Measurements from ENCODE around the gene DNAL1. TPM values are rescaled to one million over a fixed set of nuclear protein-coding genes. Genes with fewer than 3 reads are reported as not detected.

Gene DNAL1
- polyA plus RNA-seq, 1 donor (not counting 4 experiments of a cell fraction or from before 2014, with no cell fraction given): 8.4 TPM

DNA sequence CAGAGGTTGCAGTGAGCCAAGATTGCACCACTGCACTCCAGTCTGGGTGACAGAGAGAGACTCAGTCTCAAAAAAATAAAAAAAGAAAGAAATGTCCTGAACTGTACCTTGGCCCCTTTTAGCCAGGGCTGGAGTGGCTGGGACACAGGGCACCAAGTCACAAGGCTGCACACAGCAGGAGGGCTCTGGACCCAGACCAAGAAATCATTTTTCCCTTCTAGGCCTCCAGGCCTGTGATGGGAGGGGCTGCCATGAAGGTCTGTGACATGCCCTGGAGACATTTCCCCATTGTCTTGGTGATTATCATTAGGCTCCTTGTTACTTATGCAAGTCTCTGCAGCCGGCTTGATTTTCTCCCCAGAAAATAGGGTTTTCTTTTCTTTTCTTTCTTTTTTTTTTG, 37.5 kb upstream of the DNAL1 start:
- dilution Hi-C loops (cut with MboI; ENCODE audit: extremely low pct_ligation_motif_present, low sequenced_read_pairs): no loop called here
- no peak overlapping the region for H3K4me2 ChIP-seq (ENCODE audit: control insufficient read depth, extremely low read depth, insufficient read depth, low read depth, low read length)
- no peaks in the 10 kb centered on the region for H3K9me3 ChIP-seq (ENCODE audit: control insufficient read depth, low read depth, low read length)
- no peaks in the 10 kb centered on the region for H3K27me3 ChIP-seq (ENCODE audit: control insufficient read depth, extremely low read depth, insufficient read depth, low read length)
- no peak overlapping the region for H3K9ac ChIP-seq (ENCODE audit: control insufficient read depth, extremely low read depth, insufficient read depth, low read length)
- H4K20me1 ChIP-seq (ENCODE audit: control insufficient read depth, extremely low read depth, insufficient read depth, low read length): no peaks in the 10 kb centered on the region
- H3K4me1 ChIP-seq (ENCODE audit: control insufficient read depth, extremely low read depth, insufficient read depth, low read length): peaks cover 5% of the 10 kb centered on the region
- FAIRE-seq: no peak
- H3K27ac ChIP-seq (ENCODE audit: control insufficient read depth, insufficient read depth, low read length): no peak overlapping the region
- H3K4me3 ChIP-seq (ENCODE audit: control insufficient read depth in 2 of 3, extremely low read depth in 1 of 3, insufficient read depth in 2 of 3, low read depth in 1 of 3, low read length in 3 of 3): no peak overlapping the region
- H2AFZ ChIP-seq (ENCODE audit: control insufficient read depth, low read length): no peak overlapping the region
- no peaks in the 10 kb centered on the region for H3K36me3 ChIP-seq (ENCODE audit: control insufficient read depth in 2 of 2, extremely low read depth in 1 of 2, insufficient read depth in 2 of 2, low read length in 2 of 2)
- no peak for DNase-seq (ENCODE audit: low read depth, low spot score)
- no peaks in the 10 kb centered on the region for H3K9me1 ChIP-seq (ENCODE audit: control insufficient read depth, extremely low read depth, insufficient read depth, low read length)
- TF ChIP-seq, protein P1, sequence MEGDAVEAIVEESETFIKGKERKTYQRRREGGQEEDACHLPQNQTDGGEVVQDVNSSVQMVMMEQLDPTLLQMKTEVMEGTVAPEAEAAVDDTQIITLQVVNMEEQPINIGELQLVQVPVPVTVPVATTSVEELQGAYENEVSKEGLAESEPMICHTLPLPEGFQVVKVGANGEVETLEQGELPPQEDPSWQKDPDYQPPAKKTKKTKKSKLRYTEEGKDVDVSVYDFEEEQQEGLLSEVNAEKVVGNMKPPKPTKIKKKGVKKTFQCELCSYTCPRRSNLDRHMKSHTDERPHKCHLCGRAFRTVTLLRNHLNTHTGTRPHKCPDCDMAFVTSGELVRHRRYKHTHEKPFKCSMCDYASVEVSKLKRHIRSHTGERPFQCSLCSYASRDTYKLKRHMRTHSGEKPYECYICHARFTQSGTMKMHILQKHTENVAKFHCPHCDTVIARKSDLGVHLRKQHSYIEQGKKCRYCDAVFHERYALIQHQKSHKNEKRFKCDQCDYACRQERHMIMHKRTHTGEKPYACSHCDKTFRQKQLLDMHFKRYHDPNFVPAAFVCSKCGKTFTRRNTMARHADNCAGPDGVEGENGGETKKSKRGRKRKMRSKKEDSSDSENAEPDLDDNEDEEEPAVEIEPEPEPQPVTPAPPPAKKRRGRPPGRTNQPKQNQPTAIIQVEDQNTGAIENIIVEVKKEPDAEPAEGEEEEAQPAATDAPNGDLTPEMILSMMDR (optimal IDR thresholded peaks at IDR 0.05 in 1 of 3, IDR thresholded peaks at IDR 0.05 in 1 of 3, conservative IDR thresholded peaks at IDR 0.05 in 1 of 3; ENCODE audit: extremely low read depth in 1 of 3, insufficient read depth in 2 of 3, low read length in 3 of 3): no peak
- no peak for TF ChIP-seq EZH2 (IDR thresholded peaks at IDR 0.05; ENCODE audit: low read length)
- H3K79me2 ChIP-seq (ENCODE audit: control insufficient read depth, insufficient read depth, low read length): no peaks in the 10 kb centered on the region

DNA sequence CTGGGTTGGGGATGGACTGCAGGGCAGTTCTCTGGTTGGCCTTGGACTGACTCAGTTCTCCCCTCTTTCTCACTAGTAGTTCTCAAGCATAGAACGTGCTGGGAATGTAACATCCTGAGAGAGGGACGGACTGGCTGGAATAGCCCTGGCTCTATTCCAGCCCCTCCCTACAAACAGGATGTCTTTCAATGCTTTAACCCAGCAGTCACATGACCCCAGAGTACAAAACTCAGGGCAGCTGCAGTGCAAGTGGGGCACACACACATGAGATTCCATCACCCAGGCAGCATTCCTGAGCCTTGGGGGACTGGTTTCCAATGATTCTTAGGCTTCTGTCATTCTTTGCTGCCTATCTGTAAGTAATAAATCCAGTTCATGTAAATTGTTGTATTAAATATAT, 34.1 kb upstream of the DNAL1 start:
- Histone ChIP-seq H3K4me2 (ENCODE audit: control insufficient read depth, extremely low read depth, insufficient read depth, low read depth, low read length) (no peak overlapping the region), H3K27me3 (ENCODE audit: control insufficient read depth, extremely low read depth, insufficient read depth, low read length) (no peaks in the 10 kb centered on the region), H3K27ac (ENCODE audit: control insufficient read depth, insufficient read depth, low read length) (no peak overlapping the region), H3K9me3 (ENCODE audit: control insufficient read depth, low read depth, low read length) (no peaks in the 10 kb centered on the region), H3K79me2 (ENCODE audit: control insufficient read depth, insufficient read depth, low read length) (no peaks in the 10 kb centered on the region), H3K9me1 (ENCODE audit: control insufficient read depth, extremely low read depth, insufficient read depth, low read length) (no peaks in the 10 kb centered on the region), H2AFZ (ENCODE audit: control insufficient read depth, low read length) (no peak overlapping the region), H3K36me3 (ENCODE audit: control insufficient read depth in 2 of 2, extremely low read depth in 1 of 2, insufficient read depth in 2 of 2, low read length in 2 of 2) (no peaks in the 10 kb centered on the region), H3K9ac (ENCODE audit: control insufficient read depth, extremely low read depth, insufficient read depth, low read length) (no peak overlapping the region), H3K4me1 (ENCODE audit: control insufficient read depth, extremely low read depth, insufficient read depth, low read length) (peaks cover under 1% of the 10 kb centered on the region), H3K4me3 (ENCODE audit: control insufficient read depth in 2 of 3, extremely low read depth in 1 of 3, insufficient read depth in 2 of 3, low read depth in 1 of 3, low read length in 3 of 3) (no peak overlapping the region), H4K20me1 (ENCODE audit: control insufficient read depth, extremely low read depth, insufficient read depth, low read length) (no peaks in the 10 kb centered on the region)
- FAIRE-seq (no peak), DNase-seq (ENCODE audit: low read depth, low spot score) (no peak)
- TF ChIP-seq, protein P1 (optimal IDR thresholded peaks at IDR 0.05 in 1 of 3, IDR thresholded peaks at IDR 0.05 in 1 of 3, conservative IDR thresholded peaks at IDR 0.05 in 1 of 3; ENCODE audit: extremely low read depth in 1 of 3, insufficient read depth in 2 of 3, low read length in 3 of 3): no peak
- no peak for TF ChIP-seq EZH2 (IDR thresholded peaks at IDR 0.05; ENCODE audit: low read length)
- dilution Hi-C loops (cut with MboI; ENCODE audit: extremely low pct_ligation_motif_present, low sequenced_read_pairs): no loop called here

Measured in keratinocyte (primary cell).